IMR-90 (cell line): ENCODE measurements around the gene NME7.

Experiments
- BHLHE40 ChIP-seq: fragments of 150-350 bp; IDR thresholded peaks from 2 replicates; pipeline ENCODE4 v1.6.1; 2016; ENCODE audit warnings: mild to moderate bottlenecking, low read depth, low read length
- CHD1 ChIP-seq: IDR thresholded peaks from 2 replicates; pipeline ENCODE4 v1.6.1; 2012; ENCODE audit warnings: low read depth, low read length, improper control_type of control experiment
- CTCF ChIP-seq: conservative IDR thresholded peaks from 2 replicates; pipeline ENCODE4 v1.5.1; 2012; ENCODE audit warnings: mild to moderate bottlenecking, low read depth, low read length, improper control_type of control experiment
- FOS ChIP-seq: fragments of 150-350 bp; IDR thresholded peaks from 2 replicates; pipeline ENCODE4 v1.6.1; 2016; ENCODE audit warnings: low read depth, low read length
- MAZ ChIP-seq: IDR thresholded peaks from 2 replicates; pipeline ENCODE4 v1.6.1; 2012; ENCODE audit warnings: low read depth, mild to moderate bottlenecking, low read length, improper control_type of control experiment, moderate library complexity, borderline replicate concordance
- MXI1 ChIP-seq: IDR thresholded peaks from 2 replicates; pipeline ENCODE4 v1.6.1; 2012; ENCODE audit warnings: low read depth, mild to moderate bottlenecking, low read length, moderate library complexity, borderline replicate concordance
- NFE2L2 ChIP-seq: fragments of 150-350 bp; IDR thresholded peaks from 2 replicates; pipeline ENCODE4 v1.6.1; 2016; ENCODE audit warnings: low read depth, mild to moderate bottlenecking, low read length
- POLR2A ChIP-seq: IDR thresholded peaks from 2 replicates; pipeline ENCODE4 v1.6.1; 2012; ENCODE audit warnings: mild to moderate bottlenecking, low read depth, low read length
- RAD21 ChIP-seq: IDR thresholded peaks from 2 replicates; pipeline ENCODE4 v1.6.1; 2012; ENCODE audit warnings: low read length, improper control_type of control experiment
- RCOR1 ChIP-seq: IDR thresholded peaks from 2 replicates; pipeline ENCODE4 v1.6.1; 2012; ENCODE audit warnings: mild to moderate bottlenecking, low read length, improper control_type of control experiment; ENCODE audit not compliant: insufficient replicate concordance
- SMC3 ChIP-seq: fragments of 150-350 bp; IDR thresholded peaks from 2 replicates; pipeline ENCODE4 v1.6.1; 2016; ENCODE audit warnings: low read depth, mild to moderate bottlenecking, antibody characterized with exemption, low read length, moderate library complexity
- USF2 ChIP-seq: fragments of 150-350 bp; IDR thresholded peaks from 2 replicates; pipeline ENCODE4 v1.6.1; 2017; ENCODE audit warnings: mild to moderate bottlenecking, antibody characterized with exemption, low read length, low read depth

- TF ChIP-seq MAZ (no peak), CTCF (no peak), POLR2A (no peak), SMC3 (no peak), BHLHE40 (no peak), MXI1 (no peak), RAD21 (no peak), USF2 (no peak), NFE2L2 (no peak), RCOR1 (no peak), CHD1 (no peak), FOS (no peak)
Measured at GRCh38 chr1:169090308-169090899, 277.2 kb downstream of the NME7 start.
